NCI-H226 (cell line): ENCODE results near the gene AGT.
"Not testable (repeated sequence)": the region's sequence is repeated elsewhere in the genome, so short reads cannot be mapped to it uniquely, and the experiment has no call there.

ENCODE experiments used
- DNase-seq: peaks from one replicate; pipeline ENCODE4 v3.0.0-alpha.2; 2015

Gene AGT

DNA sequence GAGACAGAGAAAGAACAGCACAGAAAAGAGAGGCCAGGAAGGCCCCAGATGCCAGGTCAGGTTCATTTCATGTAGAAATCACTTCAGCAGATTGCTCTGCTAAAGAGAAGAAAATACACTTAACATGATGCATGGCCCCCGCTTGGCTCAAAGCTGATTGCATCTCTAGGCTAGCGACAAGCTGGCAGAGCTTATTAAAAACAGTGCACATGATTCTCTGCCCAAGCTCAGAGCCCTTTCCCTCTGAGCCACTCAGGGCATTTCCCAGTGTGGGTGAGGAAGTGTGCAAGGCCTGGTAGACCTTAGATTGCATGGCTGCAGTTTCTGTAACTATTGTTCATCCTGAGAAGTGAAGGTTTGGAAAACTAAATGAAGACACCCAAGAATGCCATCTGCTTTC is 30.0 kb upstream of the AGT start:
- no peak for DNase-seq

GRCh38 chr1:230739564-230740290 is 25.8 kb upstream of the AGT start:
- DNase-seq, result no peak

- DNase-seq, result no peak
Measured at GRCh38 chr1:230737622-230738262, 23.8 kb upstream of the AGT start.

DNA sequence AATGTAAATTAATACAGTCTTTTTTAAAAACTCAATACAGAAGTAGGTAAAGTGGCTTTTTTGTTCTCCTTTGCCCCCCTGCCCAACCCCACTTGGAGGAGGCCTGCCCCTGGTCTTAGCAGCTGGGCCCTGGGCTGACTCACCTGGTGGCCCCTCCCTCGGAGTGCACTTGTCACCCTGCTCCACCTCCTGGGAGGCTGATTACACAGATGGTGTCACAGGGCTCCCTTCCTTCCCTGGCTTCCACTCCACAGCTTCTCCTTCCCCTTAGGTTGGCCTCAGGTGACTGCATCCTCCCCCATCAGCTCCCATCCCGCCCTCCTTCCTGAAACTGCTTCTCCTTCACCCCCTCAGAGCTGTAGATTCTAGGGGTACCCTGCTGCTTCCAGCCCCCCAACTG is 21.5 kb upstream of the AGT start:
- DNase-seq, result no peak

DNA sequence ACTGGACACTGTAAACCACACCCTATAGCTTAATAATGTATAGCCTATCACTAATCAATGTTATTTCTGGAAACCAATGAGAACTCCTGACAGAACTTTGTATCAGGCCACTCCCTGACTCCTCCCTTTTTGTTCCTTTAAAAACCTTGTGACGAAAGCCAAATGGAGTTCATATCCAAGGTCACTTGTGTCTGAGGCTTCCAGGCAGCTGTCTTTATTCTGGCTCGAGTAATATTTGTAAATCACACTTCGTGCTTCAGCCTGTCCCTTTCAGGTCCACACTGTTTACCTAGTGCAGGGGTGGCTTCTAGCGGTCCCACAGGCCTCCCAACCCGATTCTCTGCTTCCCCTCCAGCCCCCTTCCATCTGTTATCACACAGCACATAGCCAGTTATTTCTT is 17.1 kb upstream of the AGT start:
- no peak for DNase-seq

- DNase-seq, result no peak
Measured at GRCh38 chr1:230728710-230729392, 14.9 kb upstream of the AGT start.

- DNase-seq, result no peak
Measured at GRCh38 chr1:230725256-230726012, 11.5 kb upstream of the AGT start.

DNA sequence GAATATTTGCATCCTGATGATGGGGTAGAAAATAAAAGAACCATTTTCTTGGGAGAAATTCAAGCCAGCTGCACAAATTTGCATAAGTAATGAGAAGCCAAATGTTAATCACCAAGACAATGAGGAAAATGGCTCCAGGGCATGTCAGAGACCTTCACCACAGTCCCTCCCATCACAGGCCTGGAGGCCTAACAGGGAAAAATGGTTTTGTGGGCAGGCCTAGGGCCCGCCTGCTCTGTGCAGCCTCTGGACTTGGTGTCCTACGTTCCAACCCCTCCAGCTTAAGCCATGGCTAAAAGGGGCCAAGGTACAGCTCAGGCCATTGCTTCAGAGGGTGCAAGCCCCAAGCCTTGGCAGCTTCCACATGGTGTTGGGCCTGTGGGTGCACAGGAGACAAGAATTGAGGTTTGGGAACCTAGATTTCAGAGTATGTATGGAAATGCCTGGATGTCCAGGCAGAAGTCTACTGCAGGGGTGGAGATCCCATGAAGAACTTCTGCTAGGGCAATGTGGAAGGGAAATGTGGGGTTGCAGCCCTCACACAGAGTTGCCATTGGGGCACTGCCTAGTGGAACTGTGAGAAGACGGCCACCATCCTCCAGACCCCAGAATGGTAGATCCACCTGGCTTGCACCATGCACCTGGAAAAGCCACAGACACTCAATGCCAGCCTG is 8.1 kb upstream of the AGT start:
- not testable (repeated sequence) for DNase-seq

GRCh38 chr1:230717251-230717650 is 3.3 kb upstream of the AGT start:
- no peak for DNase-seq

DNA sequence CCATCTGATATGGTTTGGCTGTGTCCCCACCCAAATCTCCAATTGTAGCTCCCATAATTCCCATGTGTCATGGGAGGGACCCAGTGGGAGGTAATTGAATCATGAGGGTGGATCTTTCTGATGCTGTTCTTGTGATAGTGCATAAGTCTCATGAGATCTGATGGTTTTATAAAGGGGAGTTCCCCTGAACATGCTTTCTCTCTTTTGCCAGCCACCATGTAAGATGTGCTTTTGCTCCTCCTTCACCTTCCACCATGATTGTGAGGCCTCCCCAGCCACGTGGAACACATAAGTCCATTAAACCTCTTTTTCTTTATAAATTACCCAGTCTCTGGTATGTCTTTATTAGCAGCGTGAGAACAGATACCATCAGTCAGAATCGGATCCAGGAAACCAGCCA is 2.5 kb upstream of the AGT start:
- not testable (repeated sequence) for DNase-seq

DNA sequence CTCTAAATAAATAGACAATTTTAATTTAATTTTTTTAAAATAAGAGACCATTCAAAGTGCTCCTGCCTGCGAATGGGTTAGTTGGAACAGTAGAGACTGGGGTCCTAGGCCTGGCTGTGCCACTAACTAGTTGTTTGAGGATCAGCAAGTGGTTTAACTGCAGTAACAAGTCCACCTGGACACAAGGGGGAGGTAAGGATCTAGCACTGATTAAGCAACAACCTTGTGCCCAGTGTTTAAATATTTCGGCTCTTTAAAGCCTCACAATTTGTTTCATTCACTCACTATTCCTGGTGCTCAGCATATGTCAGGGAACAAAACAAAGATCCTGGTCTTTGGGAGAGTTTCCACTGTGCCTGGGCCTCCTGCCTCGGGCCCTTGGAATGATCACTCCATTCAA is 1.6 kb upstream of the AGT start:
- DNase-seq, result no peak

- DNase-seq, result no peak
Measured at GRCh38 chr1:230713547-230713914, 391 bp downstream of the AGT start.

DNA sequence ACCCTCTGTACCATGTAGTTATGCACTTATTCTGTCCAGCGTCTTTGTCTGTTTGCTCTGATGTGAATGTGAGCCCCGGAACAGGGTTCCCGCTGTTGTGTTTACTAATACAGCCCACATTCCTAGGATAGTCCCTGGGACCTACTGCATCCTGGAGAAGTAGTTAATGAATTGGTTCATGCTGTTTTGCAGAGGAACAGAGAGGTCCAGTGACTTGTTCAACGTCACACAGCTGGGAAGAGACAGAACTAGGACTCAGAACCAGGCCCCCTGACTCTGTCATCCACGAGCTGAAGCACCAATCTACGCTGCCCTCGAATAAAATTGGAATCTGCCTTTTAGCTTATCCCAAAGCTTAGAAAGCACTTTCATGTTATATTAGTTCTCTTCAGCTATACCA is 784 bp downstream of the AGT start:
- no peak for DNase-seq

DNA sequence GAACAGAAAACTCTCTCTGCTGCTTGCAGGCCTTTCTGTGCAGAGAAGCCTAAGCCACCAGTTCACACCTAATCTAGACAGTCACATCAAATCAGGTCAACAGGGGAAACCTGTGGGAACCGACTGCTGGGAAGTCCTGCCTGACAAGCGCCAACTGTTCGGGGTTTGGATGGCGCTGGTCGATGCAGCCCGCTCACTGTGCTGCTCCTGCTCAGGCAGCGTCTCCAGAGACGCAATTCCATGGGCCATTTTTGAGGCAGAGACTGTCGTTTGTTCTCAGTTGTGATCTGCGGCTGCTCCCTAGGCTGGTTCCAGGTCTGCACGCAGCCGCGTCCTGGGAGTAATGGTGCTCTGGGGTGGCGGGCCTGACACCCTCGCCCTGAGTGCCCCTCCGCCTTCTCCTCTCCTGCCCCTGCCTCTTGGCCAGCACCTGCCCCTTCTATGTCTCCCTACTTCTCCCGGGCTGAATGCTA is 1.4 kb downstream of the AGT start:
- DNase-seq, result no peak

DNA sequence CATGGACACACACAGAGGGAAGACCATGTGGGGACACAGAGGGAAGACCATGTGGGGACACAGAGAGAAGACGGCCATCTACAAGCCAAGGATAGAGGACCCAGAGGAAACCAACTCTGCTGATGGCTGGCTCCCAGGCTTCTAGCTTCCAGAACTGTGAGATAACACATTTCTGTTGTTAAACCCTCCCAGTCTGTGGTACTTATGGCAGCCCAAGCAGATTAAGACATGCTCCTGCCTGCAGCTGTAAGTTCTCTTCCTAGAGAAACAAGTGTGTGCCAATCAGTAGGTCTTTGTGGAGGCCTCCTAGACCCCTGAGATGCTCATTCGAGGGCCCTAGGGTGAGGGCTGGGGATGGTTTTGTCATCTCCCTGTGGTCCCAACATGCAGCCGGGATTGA is 2.7 kb downstream of the AGT start:
- no peak for DNase-seq

- no peak for DNase-seq
Measured at GRCh38 chr1:230710543-230710904, 3.4 kb downstream of the AGT start.

GRCh38 chr1:230709619-230710542 is 4.0 kb downstream of the AGT start:
- no peak for DNase-seq

- no peak for DNase-seq
Measured at GRCh38 chr1:230708631-230709580, 5.0 kb downstream of the AGT start.

GRCh38 chr1:230707732-230708630 is 5.9 kb downstream of the AGT start:
- no peak for DNase-seq
